HG03432 (cell line): ENCODE results near the gene PNKP.

ENCODE experiments used
- ATAC-seq: cut with Tn5 transposase; IDR thresholded peaks from one replicate; pipeline ENCODE4 v1.9.1; 2021; ENCODE audit warnings: mild to moderate bottlenecking, moderate library complexity; ENCODE audit not compliant: unreplicated experiment

Gene PNKP

DNA sequence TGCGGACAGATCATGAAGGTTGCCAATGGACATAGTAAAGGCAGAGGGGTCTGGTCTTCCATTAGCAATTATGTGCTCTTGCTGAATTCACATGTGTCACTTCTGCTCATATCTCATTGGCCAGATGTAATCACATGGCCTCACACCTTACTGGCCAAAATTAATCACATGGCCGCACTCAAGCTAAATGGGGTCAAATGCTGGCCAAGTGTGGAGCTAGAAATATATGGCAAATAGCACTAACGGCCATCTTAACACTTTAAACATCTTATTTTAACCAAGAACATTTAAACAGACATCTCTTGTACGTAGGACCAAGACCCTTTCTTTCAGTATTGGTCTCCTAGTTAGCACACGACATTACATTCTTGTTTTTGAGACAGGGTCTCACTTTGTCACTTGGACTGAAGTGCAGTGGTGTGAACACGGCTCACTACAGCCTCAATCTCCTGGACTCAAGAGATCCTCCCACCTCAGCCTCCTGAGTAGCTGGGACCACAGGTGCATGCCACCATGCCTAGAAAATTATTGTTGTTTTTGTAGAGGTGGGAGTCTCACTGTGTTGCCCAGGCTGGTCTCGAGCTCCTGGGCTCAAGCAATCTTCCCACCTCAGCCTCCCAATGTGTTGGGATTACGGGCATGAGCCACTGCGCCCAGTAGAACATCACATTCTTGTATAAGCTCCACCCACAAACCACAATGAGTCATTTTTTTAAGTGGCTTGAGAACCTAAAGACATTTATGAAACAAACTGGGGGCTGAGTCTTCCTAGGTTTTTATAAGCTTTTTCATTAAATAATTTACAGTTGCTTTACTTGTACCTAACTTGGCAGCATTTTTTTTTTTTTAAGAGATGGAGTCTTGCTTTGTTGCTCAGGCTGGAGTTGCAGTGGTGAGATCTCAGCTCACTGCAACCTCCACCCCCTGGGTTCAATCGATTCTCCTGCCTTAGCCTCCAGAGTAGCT, 19.4 kb downstream of the PNKP start:
- ATAC-seq = no peak

DNA sequence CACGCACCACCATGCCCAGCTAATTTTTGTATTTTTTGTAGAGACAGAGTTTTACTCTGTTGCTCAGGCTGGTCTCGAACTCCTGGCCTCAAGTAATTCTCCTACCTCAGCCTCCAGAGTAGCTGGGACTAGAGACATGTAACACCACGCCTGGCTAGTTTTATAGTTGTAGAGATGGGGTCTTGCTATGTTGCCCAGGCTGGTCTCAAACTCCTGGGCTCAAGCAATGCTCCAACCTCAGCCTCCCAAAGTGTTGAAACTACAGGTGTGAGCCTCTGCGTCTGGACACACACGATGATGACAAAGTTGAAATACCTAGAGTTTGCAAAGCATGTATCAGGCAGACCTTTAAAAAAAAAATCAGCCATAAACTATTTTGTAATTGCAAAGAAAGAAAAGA, 21.0 kb downstream of the PNKP start:
- no peak for ATAC-seq

DNA sequence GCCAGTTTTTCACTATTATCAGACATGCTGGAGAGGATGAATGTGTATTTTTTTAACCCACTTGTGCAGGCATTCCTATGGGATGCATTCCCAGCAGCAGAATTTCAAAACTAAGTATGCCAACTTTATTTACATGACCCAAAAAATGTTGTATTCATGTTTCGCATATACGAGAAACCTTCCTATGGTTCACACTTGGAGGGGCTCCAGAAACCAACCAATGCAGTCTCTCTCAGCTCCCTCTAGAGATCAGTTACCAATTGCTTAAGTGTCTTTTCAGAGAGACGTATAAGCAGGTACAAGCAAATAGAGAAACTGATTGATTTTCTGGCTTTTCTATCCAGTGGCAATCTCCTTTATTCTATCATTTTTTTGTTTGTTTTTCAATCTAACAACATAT, 22.0 kb downstream of the PNKP start:
- no peak for ATAC-seq

DNA sequence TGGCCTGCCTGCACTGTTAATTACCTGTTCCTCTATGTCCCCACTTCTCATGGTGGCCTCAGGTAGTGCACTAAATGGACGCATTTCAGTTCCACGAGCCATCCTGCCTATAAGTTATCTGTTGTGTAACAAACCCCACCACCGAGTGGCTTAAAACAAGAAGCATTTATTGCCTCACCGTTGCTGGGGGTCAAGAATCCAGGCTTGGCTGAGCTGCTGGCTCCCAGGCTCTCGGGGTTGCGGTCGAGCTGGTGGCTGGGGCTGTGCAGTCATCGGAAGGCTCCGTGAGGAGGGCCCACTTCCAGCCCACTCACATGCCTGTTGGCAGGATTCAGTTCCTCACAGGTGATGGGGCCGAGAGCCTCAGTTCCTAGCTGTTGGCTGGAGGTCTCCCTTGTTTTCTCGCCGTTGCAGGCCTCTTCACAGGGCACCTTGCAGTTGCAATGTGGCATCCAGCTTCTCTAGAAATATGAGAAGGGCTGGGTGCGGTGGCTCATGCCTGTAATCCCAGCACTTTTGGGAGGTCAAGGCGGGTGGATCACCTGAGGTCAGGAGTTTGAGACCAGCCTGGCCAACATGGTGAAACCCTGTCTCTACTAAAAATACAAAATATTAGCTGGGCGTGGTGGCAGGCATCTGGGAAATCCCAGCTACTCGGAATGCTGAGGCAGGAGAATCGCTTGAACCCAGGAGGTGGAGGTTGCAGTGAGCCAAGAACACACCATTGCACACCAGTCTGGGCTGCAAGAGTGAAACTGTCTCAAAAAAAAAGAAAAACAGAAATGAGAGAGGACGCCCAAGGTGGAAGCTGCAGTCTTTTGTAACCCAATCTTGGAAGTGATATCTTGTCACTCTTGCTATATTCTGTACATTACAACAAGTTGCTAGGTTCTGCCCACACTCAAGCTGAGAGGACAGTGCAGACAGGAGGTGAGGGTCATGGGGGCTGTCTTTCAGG, 23.0 kb downstream of the PNKP start:
- no peak for ATAC-seq

DNA sequence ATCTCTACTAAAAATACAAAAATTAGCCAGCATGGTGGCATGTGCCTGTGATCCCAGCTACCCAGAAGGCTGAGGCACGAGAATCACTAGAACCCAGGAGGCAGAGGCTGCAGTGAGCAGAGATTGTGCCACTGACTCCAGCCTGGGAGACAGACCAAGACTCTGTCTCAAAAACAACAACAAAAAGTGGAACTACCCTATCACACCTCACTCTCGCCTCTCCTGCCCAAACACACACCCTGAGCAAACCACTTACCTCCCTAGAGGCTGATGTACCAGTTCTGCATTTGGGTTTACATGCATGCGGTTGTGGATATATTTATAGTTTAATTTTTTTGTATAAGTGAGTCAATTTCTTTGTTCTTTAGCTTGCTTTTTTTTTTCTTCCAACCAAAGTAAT, 24.1 kb downstream of the PNKP start:
- ATAC-seq = no peak

DNA sequence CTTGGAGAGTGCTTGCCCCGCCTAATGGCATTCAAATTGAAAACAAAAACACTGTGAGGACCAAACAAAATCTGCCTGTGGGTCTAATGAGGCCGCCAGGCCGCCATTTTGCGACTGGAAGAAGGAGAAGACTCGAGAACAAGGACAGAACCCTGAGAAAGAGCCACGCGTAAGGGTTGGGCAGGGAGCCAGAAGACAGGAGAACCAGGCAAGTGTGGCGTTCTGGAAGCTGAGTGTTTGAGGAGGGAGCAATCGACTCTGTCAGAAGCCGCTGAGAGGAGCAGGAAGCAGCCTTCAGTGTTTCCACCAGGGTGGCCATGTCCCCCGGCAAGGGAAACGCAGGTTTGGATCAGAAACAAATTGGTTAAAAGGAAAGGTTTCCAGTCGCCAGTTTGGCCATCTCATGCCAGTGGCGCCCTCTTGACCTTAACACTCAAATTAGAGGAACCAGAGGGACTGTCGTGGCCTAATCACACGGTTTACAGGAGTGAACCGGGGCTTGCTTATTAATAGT, 26.6 kb downstream of the PNKP start:
- ATAC-seq = no peak

DNA sequence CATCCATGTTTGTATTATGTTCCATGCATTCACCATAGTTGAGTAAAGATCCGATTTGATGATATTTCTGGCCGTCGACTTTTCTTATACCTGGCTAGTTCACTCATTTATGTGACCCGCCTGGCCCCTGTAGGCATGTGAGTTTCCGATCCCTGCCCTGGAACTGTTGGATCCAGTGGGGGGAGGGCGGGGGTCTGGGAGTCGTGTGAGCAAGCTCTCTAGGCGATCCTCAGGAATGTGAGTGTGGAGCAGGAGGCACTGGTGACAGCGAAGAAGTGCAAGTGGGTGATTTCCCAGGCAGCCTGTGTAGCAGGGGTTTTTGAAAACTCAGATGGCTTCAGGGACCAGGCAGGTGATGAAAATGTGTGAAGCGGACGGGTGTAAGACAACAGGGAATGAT, 27.1 kb downstream of the PNKP start:
- no peak for ATAC-seq

DNA sequence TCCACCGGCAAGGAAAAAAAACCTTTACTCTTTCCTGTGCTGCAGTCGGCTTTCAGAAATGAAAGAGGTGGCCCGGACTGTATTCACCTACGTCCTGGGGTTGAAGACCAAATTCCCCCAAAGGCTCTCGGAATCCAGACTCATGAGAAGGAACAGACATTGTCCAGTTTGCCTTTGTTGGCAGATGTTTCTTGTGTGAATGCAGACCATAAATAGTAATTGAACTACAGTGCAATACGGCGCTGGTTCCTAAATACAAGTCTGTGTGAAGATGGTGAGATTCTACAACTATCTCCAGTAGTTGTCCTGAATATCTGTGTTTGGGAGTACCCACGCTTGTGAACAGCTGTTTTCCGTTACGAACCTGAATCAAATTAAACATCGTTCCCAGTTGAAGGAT, 27.7 kb downstream of the PNKP start:
- no peak for ATAC-seq

DNA sequence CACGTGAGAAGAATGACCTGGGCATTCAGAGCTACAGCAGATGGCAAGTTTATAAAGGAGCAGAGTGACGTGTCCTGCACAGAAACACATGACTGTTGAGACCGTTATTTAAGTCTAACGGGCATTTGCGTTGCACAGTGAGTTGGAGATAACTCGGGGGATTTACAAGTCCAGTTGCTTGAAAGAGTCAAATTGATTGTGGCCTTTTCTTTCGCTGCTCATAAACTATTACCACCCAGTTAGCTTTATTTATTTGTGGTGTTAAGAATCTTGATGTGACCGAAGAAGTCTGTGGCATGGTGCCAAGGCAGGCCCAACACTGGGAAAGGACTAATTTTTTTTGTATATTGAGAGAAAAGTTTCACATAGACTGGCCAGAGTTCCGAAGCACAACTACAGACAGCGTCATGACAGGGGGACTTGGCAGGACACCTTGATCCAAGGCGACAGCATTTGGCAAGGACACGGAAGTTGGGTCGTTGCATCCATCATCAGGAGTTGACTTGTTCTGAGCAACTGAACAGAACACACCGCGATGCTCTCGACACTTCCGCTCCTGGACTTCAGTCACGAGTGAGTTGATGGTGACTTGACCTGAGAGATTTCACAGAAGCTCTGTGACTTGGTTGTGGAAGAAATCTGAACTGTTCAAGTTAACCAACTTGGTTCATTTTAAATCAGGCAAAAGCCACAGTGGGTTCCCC, 28.3 kb downstream of the PNKP start:
- no peak for ATAC-seq

DNA sequence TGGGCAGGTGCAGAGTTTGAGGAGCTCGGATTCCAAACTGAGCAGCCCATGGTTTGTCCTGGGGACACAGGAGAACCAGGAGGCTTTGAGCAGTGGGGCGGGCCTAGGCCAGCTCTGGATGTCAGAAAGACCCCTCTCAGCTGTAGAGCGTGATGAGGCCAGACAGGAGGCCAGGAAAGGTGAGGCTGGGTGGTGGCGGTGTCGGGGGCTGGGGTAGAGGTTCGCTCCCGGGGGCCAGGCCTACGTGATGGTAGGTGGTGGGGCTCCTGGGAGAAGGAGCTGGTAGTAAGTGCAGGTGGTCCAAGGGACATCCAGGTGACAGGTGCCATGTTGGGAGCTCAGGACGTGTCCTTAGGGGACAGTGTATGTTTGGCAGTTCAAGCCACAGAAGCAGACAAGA, 30.0 kb downstream of the PNKP start:
- ATAC-seq = no peak

DNA sequence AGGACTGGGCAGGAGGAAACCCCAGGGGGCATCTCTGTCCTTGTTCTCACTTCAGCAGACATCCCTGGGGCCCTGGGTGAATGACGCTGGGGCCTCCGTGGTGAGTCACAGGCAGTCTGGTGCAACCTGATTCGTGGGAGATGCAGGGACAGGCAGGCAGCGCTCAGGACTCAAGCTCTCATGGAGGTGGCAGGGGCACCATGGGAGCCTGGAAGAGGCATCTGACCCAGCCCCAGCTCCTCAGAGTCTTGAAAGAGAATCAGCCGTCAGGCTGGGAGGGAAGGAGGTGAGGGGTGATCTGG, 30.4 kb downstream of the PNKP start:
- no peak for ATAC-seq

DNA sequence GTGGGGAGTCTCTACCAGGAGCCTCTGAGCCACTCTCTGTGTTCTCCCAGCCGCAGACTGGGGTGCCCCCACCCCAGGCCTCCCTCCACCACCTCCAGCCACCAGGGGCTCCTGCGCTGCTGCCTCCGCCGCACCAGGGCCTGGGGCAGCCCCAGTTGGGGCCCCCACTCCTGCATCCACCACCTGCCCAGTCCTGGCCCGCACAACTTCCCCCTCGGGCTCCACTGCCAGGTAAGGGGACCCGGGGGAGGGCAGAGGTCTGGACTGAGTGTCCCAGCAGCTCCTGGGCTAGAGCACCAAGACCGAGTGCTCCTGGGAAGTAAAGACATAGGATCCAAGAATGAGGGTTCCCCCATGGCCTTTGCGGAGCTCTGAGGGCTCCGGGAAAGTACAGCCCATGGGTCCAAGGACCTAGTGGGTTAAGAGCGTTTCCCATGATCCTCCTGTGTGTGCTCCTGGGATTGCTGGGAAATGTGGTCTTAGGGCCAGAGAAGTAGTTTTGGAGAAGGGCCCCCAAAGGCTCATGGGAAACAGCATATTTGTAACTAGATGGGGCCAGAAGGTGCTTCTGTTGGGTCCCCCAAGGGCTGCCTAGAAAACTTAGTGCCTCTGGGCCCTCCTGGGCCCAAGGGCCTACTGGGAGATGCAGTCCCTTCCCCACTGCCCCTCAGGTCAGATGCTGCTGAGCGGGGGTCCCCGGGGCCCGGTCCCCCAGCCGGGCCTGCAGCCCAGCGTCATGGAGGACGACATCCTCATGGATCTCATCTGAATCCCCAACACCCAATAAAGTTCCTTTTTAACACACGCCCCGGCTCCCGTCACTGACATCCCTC, 31.0 kb downstream of the PNKP start:
- no peak for ATAC-seq

DNA sequence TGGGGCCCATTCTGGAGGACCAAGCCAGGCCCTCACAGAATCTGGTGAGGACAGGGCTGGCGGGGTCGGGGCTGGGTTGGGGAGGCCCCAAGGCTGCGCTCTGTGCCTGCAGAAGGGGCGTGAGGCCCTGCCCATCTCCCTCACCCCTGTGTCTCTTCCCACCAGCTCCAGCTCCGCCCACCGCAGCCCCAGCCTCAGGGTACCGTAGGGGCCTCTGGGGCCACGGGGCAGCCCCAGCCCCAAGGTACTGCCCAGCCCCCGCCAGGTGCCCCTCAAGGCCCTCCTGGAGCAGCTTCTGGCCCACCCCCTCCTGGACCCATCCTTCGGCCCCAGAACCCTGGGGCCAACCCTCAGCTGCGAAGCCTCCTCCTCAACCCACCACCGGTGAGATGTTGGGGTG, 31.8 kb downstream of the PNKP start:
- no peak for ATAC-seq

DNA sequence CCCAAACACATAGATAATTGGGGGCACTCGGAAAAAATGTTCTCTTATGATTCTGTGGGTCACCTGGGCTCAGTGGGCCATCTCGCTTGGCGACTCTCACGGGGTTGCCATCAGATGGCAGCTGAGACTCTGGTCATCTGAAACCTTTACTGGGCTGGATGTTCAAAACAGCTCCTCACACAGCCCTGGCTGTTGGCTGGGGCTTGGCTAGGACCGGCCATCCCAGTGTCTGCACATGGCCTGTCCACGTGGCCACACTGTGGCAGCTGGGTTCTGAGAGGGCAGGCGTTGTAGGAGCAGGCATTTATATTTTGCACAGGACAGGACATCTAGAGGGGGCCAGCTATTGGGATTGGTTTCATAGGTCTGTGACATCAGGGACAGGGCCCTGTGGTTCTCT, 33.8 kb downstream of the PNKP start:
- ATAC-seq = no peak

DNA sequence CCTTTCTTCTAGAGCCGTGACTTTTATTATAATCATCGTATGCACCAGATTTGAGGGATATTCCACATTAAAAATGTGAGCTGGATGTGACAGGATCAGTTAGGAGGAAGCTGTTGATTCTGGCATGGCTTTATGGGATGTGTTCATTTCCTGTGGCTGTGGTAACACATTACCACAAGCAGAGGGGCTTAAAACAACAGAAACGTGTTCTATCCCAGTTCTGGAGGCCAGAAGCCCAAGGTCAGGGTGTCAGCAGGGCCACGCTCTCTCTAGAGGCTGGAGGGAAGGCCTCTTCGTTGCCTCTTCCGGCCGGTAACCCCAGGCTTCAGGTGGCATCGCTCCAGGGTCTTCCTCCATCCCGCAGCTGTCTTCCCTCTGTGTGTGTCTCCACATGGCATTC, 34.8 kb downstream of the PNKP start:
- ATAC-seq = no peak

DNA sequence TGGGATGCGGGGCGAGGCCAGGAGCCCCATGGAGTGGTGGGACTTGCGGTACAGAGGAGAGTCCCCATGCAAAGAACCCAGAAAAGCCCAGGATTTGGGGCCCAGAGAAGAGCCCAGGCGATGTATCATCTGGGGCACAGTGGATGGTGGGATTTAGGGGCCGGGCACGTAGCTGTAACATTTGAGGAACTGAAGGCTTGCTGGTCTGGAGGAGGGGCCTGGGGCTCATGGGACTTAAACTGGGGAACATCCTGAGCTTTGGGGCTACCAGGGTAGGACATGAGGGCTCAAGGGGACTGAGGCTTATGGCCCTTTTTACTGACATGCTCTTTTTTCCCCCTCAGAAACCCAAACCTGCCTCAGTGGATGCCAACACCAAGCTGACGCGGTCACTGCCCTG, 35.8 kb downstream of the PNKP start:
- no peak for ATAC-seq

DNA sequence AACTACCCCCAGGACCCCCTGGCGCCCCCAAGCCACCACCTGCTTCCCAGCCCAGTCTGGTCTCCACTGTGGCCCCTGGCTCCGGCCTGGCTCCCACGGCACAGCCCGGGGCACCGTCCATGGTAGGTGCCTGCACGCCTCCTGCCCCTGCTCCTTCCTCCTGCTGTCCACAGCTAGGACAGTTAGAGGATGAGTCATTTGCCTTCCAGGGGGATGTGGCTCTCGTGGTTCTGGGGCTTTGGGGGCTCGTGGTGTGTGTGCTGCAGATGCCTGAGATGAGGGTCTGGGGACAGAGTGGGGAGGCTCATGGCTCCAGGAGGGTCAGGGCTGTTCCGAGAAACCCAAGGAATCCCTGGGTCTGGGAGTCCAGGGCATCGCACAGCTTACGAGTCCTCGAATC, 36.6 kb downstream of the PNKP start:
- no peak for ATAC-seq

DNA sequence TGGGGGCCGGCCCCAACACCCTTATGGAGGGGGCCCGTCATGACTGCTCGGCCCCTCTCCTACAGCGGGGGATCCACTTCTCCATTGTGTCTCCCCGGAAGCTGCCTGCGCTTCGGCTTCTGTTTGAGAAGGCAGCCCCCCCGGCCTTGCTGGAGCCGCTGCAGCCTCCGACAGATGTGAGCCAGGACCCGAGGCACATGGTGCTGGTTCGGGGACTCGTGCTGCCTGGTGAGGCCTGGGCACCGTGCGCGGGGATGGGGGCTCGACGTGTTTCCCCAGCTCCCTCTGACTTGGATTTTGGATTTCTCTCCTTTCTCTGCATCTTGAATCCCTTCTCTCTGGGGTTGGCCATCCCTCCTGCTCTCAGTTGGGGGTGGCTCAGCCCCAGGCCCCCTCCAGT, 37.7 kb downstream of the PNKP start:
- no peak for ATAC-seq

DNA sequence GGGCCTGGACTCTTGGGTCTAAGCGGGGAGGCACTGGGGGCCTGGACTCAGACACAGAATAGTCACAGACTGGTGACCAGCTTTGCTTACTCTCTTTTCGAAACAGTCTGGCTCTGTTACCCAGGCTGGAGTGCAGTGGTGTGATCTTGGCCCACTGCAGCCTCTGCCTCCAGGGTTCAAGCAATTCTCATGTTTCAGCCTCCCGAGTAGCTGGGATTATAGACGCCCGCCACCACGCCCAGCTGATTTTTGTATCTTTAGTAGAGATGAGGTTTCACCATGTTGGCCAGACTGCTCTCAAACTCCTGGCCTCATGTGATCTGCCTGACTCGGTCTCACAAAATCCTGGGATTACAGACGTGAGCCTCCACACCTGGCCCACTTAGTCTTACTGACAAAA, 38.2 kb downstream of the PNKP start:
- no peak for ATAC-seq

DNA sequence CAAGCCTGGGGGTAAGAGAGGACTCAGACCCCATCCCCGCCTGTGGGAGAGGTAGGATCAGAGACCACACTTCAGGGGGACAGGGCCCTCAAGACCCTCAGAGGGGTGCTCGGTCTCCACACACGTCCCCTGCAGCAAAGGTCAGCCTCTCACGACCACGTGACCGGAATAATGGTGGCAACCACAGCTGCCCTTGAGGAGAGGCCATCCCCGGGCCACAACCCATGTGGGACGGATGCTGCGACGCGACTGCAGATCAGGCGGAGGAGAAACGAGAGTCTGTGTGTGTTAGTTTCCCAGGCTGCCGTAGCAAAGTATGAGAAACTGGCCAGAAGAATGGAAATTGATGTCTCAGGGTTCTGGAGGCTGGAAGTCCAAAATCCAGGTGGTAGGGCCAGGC, 40.3 kb downstream of the PNKP start:
- no peak for ATAC-seq
